NCI-H510A (cell line): ENCODE results near the gene BRD4.
"Not testable (repeated sequence)": the region's sequence is repeated elsewhere in the genome, so short reads cannot be mapped to it uniquely, and the experiment has no call there.

ENCODE experiments used
- DNase-seq: peaks from one replicate; lab custom pipeline; 2025; lab: John Stamatoyannopoulos, UW

Gene BRD4

DNA sequence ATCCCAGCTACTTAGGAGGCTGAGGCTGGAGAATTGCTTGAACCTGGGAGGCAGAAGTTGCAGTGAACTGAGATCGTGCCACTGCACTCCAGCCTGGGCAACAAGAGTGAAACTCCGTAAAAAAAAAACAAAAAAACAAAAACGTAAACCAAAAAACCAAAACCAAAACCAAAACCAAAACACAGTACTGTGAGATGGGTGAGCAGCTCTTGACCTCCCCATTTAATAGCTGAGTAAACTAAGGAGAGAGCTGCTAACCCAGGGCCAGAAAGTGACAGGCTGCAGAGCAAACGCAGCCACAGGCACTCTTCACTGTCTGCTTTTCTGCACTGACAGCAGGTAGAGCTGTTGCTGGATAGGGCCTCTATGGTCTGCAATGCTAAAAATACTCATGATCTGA lies 27.7 kb upstream of the BRD4 start:
- DNase-seq, result not testable (repeated sequence)

- DNase-seq, result no peak
Measured at GRCh38 chr19:15358918-15359317, 26.6 kb upstream of the BRD4 start.

GRCh38 chr19:15357906-15358305 lies 25.6 kb upstream of the BRD4 start:
- DNase-seq, result no peak

DNA sequence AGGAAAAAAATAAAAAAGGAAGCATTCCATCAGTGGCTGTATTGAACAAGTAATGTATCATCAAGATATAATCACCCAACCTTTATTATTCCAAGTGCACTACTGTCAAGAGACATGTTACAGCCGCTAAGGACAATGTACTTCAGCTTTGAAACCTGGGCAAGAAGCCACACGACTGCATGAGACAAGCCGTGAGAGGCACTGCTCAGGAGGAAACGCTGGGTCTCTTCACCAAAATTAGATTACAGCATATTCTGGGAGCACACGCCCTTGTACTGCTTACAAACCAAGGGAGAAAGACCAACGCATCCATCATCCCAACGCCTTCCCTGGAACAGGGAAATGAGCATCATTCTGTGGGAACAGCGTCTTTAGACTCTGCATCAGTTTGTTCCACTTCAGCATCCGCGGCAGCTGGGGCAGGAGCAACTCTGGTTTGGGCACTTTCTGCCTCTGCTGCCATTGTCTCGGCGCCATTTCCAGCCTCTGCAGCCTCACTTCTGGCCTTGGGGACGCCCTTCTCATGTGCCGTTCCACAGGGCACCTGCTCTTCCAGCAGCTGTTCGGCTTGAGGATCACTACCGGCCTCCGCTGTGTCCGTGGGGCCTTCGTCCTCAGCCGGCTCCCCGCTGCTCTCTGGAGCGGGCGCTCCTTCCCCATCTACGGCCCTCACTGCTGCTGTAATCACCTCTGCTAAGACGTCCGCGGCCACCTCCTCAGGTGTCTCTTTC lies 22.4 kb upstream of the BRD4 start:
- no peak for DNase-seq

DNA sequence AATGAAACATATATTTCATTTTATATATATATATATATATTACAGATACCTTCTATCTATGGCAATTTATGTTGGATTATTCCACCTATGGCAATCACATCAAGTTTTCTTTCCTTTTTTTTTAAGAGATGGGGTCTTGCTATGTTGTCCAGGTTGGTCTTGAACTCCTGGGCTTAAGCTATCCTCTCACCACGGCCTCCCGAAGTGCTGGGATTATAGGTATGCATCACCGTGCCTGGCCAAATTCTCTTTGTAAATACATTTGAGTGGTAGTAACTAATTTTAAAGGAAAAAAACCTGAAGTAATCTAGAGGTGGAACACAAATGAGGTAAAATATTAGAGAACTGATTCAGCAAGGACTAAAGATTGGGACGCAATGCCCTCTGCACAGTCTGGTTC lies 21.6 kb upstream of the BRD4 start:
- no peak for DNase-seq

GRCh38 chr19:15352535-15352934 lies 20.2 kb upstream of the BRD4 start:
- not testable (repeated sequence) for DNase-seq

GRCh38 chr19:15341328-15341727 lies 9.0 kb upstream of the BRD4 start:
- DNase-seq, result not testable (repeated sequence)

- no peak for DNase-seq
Measured at GRCh38 chr19:15340086-15340485, 7.7 kb upstream of the BRD4 start.

GRCh38 chr19:15337202-15337601 lies 4.9 kb upstream of the BRD4 start:
- DNase-seq, result no peak

- DNase-seq, result not testable (repeated sequence)
Measured at GRCh38 chr19:15335992-15336391, 3.7 kb upstream of the BRD4 start.

DNA sequence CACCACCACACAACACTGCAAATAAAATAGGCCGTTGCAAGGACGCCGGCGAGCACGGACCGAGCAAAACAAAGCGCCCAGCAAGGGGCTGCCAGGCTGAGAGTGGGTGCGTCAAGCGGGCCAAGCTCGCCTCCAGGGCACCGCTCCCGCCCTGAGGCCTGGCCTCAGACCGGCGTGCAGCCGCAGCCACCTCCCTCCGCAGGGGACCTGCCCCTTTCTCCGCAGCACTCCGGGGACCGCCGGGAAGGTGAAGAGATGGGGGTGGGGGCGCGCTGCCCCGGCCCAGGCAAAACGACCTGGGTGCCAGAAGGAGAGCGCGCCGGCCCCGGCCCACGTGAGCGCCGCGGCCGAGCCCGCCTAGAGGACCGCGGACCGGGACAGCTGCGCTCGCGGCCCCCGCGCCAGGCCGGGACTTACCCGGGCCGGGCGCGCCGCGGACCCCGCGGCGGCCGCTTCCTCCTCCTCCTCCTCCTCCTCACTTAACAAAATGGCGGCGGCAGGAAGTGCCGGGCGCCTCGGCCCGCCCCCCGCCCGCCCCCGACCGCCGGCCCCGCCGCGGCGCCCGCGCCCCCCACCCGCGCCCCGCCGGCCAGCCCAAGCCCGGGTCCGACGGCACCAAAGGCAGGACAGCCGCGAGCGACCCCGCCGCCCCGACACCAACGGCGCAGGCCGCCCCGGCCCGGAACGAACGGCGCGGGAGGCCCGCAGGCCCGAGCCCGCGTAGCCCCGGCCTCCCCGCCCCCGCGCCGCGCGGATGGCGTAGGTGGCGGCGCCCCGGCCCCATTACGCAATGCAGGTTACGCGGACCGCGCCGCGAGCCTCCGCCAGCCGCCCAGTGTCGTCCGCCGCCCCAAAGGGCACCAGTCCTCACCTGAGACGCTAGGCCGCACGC lies 674 bp downstream of the BRD4 start:
- no peak for DNase-seq

DNA sequence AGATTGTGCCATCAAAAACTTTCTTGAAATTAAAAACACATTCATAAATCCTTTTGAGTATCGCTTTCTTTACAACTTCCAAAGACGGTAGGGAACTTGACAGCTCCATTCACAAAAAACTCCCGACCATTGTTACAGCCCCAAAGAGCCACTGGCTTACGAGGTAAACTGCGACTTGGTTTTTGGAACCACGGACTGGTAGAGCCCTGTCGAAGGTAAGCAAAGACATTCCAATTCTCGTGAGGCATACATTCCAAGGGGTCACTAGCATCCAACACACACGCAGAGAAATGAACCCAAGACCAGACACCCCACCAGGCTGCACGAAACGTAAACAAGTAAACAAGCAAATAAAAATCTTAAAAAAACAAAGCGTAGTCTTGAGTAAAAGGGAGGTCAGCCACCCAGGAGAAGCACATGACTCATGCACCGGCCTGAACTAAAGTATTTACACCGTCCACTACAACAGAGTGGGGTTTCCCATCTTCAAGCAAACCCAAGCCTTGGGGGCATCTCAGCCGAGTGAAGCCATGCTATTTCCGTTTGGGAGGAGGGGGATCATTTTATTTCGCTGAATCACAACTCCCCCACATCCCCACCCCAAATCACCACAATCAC lies 1.4 kb downstream of the BRD4 start:
- no peak for DNase-seq

DNA sequence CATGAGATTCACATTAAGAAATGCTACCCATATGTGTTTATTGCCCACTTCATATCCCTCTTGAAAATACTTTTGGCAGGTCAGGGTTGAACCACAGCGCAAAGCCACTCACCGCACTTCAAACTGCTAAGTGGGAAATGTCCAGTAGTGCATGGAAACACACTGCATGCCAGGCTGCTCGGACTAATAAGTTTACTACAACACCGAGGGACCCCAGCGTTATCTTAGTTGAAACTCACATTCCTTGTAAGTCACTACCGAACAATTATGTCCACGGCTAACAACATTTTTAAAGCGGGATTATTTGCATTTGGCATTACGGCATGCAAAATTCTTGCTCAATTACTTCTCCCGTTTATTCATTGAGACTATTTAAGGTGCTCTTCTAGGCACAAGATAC lies 4.0 kb downstream of the BRD4 start:
- DNase-seq, result no peak

- no peak for DNase-seq
Measured at GRCh38 chr19:15324791-15325519, 7.4 kb downstream of the BRD4 start.

DNA sequence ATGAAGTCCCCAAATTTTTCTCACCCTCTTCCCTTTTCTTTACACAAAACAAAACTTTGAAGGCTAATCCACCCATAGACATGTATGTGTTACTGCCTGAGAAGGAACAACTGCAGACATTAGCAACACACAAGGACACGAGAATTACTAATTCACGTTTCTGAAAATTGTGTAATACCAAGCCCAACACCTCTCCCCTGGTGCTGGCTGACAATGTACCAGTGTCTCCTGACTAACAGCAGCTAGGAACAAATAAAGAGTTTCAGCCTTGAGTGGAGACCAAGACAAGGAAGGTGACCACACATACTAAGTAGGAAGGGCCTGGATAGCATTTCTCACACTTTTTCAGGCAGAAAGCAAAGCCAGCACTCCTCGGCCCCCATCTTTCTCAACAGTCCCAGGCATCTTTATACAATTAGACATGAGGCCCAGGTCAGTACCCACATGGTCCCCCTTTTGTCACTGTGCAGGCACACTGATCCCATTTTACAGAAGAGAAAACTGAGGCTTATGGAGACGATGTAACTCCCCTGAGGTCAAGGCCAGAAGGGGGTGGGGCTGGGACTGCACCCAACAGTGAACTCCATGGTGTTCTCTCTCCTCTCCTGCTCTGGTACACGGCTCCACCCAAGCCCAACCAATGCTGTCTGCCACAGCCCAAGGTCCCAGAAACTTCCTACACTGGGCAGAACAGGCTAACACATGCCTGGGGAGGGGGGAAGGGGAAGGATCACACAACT lies 8.7 kb downstream of the BRD4 start:
- DNase-seq, result no peak

- DNase-seq, result no peak
Measured at GRCh38 chr19:15321739-15322138, 10.6 kb downstream of the BRD4 start.

DNA sequence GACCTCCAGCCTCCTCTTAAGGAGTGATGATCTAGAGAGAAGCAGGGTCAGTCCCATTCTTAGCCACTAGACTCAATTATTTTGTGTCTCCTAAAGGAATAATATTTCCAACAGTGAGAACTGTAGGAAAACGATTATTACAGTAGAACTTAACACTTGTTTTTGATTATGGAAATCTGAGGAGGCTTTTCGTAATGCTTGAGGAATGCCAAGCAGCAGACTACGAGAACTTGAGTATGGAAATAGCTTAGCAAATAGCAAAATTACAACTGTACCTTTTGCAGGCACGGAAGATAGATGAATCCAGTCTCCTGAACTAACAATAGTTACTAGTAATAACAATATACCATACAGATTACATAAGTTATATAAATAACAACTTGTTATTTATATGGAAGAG lies 12.2 kb downstream of the BRD4 start:
- no peak for DNase-seq

GRCh38 chr19:15318241-15318691 lies 14.1 kb downstream of the BRD4 start:
- no peak for DNase-seq

DNA sequence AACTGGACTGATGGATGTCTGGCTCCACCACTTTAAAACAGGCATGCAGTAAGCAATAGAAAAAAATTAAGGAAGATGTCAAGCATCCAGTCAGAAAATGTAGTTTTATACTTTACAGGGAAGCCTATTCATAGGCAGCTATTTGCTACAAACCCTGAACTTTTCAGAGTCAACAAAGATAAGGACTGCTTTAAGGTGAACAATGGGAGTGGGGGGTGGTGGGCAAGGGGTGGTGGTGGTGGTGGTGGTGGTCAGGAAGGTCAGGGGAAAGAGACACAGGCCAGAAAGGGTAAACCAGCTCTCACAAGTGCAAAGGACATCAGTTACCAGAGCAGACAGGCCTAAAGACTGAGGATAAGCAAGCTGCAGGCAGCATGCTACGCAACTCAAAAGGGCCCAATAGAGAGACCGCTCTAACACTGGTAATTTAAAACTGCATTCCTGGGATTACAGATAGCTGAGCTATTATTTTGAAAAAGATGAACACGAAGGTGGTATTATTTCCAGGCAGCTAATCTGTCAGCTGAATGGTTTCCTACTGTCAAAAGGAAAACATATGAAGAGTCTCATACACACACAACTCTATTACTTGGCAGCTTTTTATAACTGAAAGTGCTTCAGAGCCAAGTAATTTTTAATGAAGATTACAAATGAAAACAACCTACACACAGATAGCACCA lies 14.8 kb downstream of the BRD4 start:
- no peak for DNase-seq

- no peak for DNase-seq
Measured at GRCh38 chr19:15316498-15316897, 15.8 kb downstream of the BRD4 start.

GRCh38 chr19:15315101-15315500 lies 17.2 kb downstream of the BRD4 start:
- DNase-seq, result peak; percentile 75
